Astrocyte (in vitro differentiated cells and primary cell): ENCODE data around the gene SUSD6. TPM values are rescaled to one million over a fixed set of nuclear protein-coding genes. Genes with fewer than 3 reads are reported as not detected.

Source experiments
- DNase-seq: peaks from one replicate; pipeline ENCODE4 v3.0.0-alpha.2; 2010; ENCODE audit warnings: low read depth
- FAIRE-seq: peaks from 2 replicates; lab custom pipeline; 2011; peaks lifted over from hg19 to GRCh38; lab: Jason Lieb, UNC
- H2AFZ ChIP-seq: 2 replicates; pipeline ENCODE4 v1.6.0; 2012; ENCODE audit warnings: low read depth, low read length, inconsistent platforms
- H3K27ac ChIP-seq: 2 replicates; pipeline ENCODE4 v1.5.1; 2011; ENCODE audit warnings: low read depth, low read length, inconsistent platforms
- H3K27me3 ChIP-seq: 2 replicates; pipeline ENCODE4 v1.6.0; 2011; ENCODE audit warnings: low read length, inconsistent platforms; ENCODE audit not compliant: insufficient read depth
- H3K36me3 ChIP-seq: 2 replicates; pipeline ENCODE4 v1.5.1; 2011; ENCODE audit warnings: low read length, inconsistent platforms; ENCODE audit not compliant: insufficient read depth
- H3K4me1 ChIP-seq: 2 replicates; pipeline ENCODE4 v1.5.1; 2011; ENCODE audit warnings: low read length, inconsistent platforms; ENCODE audit not compliant: insufficient read depth
- H3K4me2 ChIP-seq: 2 replicates; pipeline ENCODE4 v1.6.0; 2012; ENCODE audit warnings: low read length, inconsistent platforms
- H3K4me3 ChIP-seq: 2 replicates; pipeline ENCODE4 v1.5.1; 2011; ENCODE audit warnings: low read depth, mild to moderate bottlenecking, low read length, inconsistent platforms; ENCODE audit not compliant: insufficient read depth
- H3K79me2 ChIP-seq: 2 replicates; pipeline ENCODE4 v1.6.0; 2012; ENCODE audit warnings: mild to moderate bottlenecking, low read length, inconsistent platforms; ENCODE audit not compliant: insufficient read depth
- H3K9ac ChIP-seq: 2 replicates; pipeline ENCODE4 v1.6.0; 2012; ENCODE audit warnings: mild to moderate bottlenecking, low read length, inconsistent platforms
- H3K9me3 ChIP-seq: 2 replicates; pipeline ENCODE4 v1.5.1; 2012; ENCODE audit warnings: low read depth, mild to moderate bottlenecking, low read length, inconsistent platforms; ENCODE audit not compliant: insufficient read depth
- H4K20me1 ChIP-seq: 2 replicates; pipeline ENCODE4 v1.6.0; 2012; ENCODE audit warnings: low read length, inconsistent platforms; ENCODE audit not compliant: insufficient read depth
- H3K27ac Mint-ChIP-seq: one replicate; pipeline ENCODE4 v1.8.0; 2021; ENCODE audit warnings: mild to moderate bottlenecking, mixed read lengths; ENCODE audit not compliant: unreplicated experiment
- H3K27me3 Mint-ChIP-seq: one replicate; pipeline ENCODE4 v1.8.0; 2021; ENCODE audit warnings: low read depth, mixed read lengths; ENCODE audit not compliant: unreplicated experiment
- H3K36me3 Mint-ChIP-seq: one replicate; pipeline ENCODE4 v1.8.0; 2021; ENCODE audit warnings: low read depth, mixed read lengths; ENCODE audit not compliant: unreplicated experiment
- H3K4me1 Mint-ChIP-seq: one replicate; pipeline ENCODE4 v1.8.0; 2021; ENCODE audit warnings: low read depth, mixed read lengths; ENCODE audit not compliant: unreplicated experiment
- H3K4me3 Mint-ChIP-seq: one replicate; pipeline ENCODE4 v1.8.0; 2021; ENCODE audit warnings: mild to moderate bottlenecking, moderate library complexity, mixed read lengths; ENCODE audit not compliant: unreplicated experiment
- H3K9me3 Mint-ChIP-seq: one replicate; pipeline ENCODE4 v1.8.0; 2021; ENCODE audit warnings: mild to moderate bottlenecking, mixed read lengths; ENCODE audit not compliant: unreplicated experiment
- CTCF ChIP-seq: IDR thresholded peaks from 2 replicates; pipeline ENCODE4 v1.5.1; 2011; ENCODE audit warnings: low read depth, mild to moderate bottlenecking, inconsistent platforms, low read length, moderate library complexity; ENCODE audit not compliant: insufficient read depth
- EZH2 ChIP-seq: IDR thresholded peaks from 2 replicates; pipeline ENCODE4 v1.6.1; 2012; ENCODE audit warnings: mild to moderate bottlenecking, low read length, inconsistent platforms; ENCODE audit not compliant: insufficient read depth
- total RNA-seq: library from RNA; stranded (reverse); gene quantifications from 2 replicates; pipeline ENCODE4 v1.2.1, GENCODE V29; 2021

SUSD6 gene
- total RNA-seq, 1 donor from 2014 or later, result 25.6 TPM

DNA sequence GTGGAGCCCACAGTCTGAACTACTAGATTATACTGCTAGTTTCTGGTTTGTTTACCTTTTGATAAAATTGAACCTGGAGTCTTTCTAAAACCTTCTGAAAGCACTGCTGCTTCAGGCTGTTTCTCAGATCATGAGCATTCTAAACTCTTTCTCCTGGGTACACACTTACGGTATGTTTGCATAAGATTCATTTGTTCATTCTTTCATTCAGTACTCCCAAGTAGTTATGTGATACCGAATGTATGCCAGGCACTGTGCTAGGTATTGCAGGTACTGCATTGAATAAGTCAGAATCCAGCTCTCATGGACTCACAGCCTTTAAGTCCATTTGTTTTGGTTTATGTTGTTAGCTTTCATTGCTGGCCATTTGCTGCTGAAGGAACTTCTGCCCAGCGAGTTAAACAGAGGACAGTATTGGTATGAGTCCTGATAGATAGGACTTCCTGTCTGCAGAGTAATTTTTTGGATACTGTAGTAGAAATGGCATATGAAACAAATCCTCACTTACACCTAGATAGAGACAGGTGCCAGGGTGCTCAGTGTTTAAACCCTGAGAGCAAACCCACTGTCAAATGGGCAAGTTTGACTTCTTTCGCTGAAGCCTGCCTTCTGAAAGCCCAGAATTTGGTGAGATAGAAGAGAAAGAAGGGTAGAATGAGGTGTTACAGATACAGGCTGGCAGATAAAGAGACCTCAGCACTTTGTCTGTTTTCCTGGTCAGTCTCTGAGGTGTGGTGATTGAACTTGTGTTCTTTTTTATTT is 2.1 kb downstream of the SUSD6 start:
- Histone ChIP-seq H3K4me1 (peaks cover 38% of the 10 kb centered on the region), H4K20me1 (peaks cover 62% of the 10 kb centered on the region), H3K9me3 (no peaks in the 10 kb centered on the region), H3K27me3 (no peaks in the 10 kb centered on the region), H3K27ac (no peak overlapping the region), H2AFZ (no peak overlapping the region), H3K79me2 (peaks cover 61% of the 10 kb centered on the region), H3K9ac (peak overlapping the region; percentile 91), H3K4me2 (peak overlapping the region; percentile 98), H3K36me3 (no peaks in the 10 kb centered on the region), H3K4me3 (peak overlapping the region; percentile 86)
- Mint-ChIP-seq H3K27ac (no peak overlapping the region), H3K9me3 (no peaks in the 10 kb centered on the region), H3K36me3 (no peaks in the 10 kb centered on the region), H3K27me3 (no peaks in the 10 kb centered on the region), H3K4me1 (peaks cover 46% of the 10 kb centered on the region), H3K4me3 (peak overlapping the region; percentile 96)
- no peak for TF ChIP-seq CTCF
- no peak for DNase-seq
- no peak for FAIRE-seq

GRCh38 chr14:69614592-69614991 is 3.2 kb downstream of the SUSD6 start:
- H3K4me2 ChIP-seq, result no peak overlapping the region
- H3K9me3 ChIP-seq, result no peaks in the 10 kb centered on the region
- no peak overlapping the region for H3K4me3 ChIP-seq
- FAIRE-seq (no peak), DNase-seq (no peak)
- Mint-ChIP-seq H3K4me3 (peak overlapping the region; percentile 22), H3K27me3 (no peaks in the 10 kb centered on the region), H3K27ac (peak overlapping the region; percentile 28), H3K4me1 (peaks cover 53% of the 10 kb centered on the region), H3K9me3 (no peaks in the 10 kb centered on the region), H3K36me3 (peaks cover 1% of the 10 kb centered on the region)
- no peak overlapping the region for H3K9ac ChIP-seq
- no peak overlapping the region for H3K27ac ChIP-seq
- no peaks in the 10 kb centered on the region for H3K27me3 ChIP-seq
- H3K4me1 ChIP-seq, result peaks cover 41% of the 10 kb centered on the region
- H4K20me1 ChIP-seq, result peaks cover 73% of the 10 kb centered on the region
- no peak overlapping the region for H2AFZ ChIP-seq
- TF ChIP-seq CTCF (no peak), EZH2 (no peak)
- peaks cover 72% of the 10 kb centered on the region for H3K79me2 ChIP-seq
- no peaks in the 10 kb centered on the region for H3K36me3 ChIP-seq

- H3K4me1 Mint-ChIP-seq, result peaks cover 56% of the 10 kb centered on the region
- no peaks in the 10 kb centered on the region for H3K27me3 Mint-ChIP-seq
- peaks cover 78% of the 10 kb centered on the region for H4K20me1 ChIP-seq
Observed at GRCh38 chr14:69615121-69615495, 3.7 kb downstream of the SUSD6 start.

More at GRCh38 chr14:69615121-69615495, 3.7 kb downstream of the SUSD6 start:
- DNase-seq (no peak), FAIRE-seq (no peak)
- Mint-ChIP-seq H3K4me3 (peak overlapping the region; percentile 37), H3K36me3 (peaks cover 3% of the 10 kb centered on the region), H3K9me3 (no peaks in the 10 kb centered on the region), H3K27ac (peak overlapping the region; percentile 90)
- Histone ChIP-seq H3K4me1 (peaks cover 41% of the 10 kb centered on the region), H3K4me2 (peak overlapping the region; percentile 75), H3K36me3 (no peaks in the 10 kb centered on the region), H3K27me3 (no peaks in the 10 kb centered on the region), H3K79me2 (peaks cover 77% of the 10 kb centered on the region), H3K4me3 (peak overlapping the region; percentile 3), H3K9ac (peak overlapping the region; percentile 42), H2AFZ (no peak overlapping the region), H3K27ac (peak overlapping the region; percentile 38), H3K9me3 (no peaks in the 10 kb centered on the region)
- TF ChIP-seq CTCF (no peak), EZH2 (no peak)
